ENCODE data around the gene SYTL1. TPM values are rescaled to one million over a fixed set of nuclear protein-coding genes. Genes with fewer than 3 reads are reported as not detected.

The SYTL1 gene
- total RNA-seq, 4 donors from 2014 or later, result 0.81 to 4.8 (median 2.7) TPM

DNA sequence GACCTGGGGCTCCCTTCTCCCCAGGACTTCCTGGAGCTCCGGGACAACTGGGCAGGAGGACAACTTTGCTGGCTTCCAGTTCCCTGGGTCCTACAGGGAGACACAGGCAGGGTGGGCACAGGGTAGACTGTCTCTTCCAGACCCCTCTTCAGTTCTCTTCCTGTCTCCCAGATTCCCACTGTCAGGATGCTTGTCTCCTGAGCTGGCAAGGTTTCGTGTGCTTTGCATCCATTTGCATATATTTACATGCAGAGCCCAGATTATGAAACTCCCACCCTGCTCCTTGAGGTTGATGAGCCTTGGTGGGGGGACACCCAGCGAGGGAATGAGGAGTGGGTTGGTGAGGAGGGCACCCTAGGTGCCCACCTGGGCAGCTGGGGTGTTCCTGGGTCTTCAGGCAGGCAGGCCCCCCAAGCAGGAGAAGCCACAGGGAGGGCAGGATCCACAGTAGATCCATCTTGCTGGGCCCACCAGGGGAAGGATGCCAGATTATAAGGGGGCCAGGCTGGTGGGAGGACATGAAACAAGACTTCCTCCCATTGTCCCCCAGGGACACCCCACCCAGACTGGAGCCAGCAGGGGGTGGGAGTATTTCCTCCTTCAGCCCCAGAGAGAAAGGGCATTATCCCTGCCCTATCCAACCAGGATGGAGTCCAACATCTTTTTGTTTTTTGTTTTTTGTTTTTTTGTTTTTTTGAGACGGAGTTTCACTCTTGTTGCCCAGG, 32.7 kb downstream of the SYTL1 start, which contains the start of gene FCN3:
Gene FCN3 (minus strand): TSS at position 463 of the 725 bp plus-strand sequence. CDS start 6 bp downstream, at position 457.
- H3K4me3 ChIP-seq, result no peak within 1 kb of the TSS
- peaks cover 0 to 8% (median 0%) of the 10 kb centered on the region in 3 donors for H3K4me1 ChIP-seq
- no peaks in the 10 kb centered on the region for H3K27me3 ChIP-seq
- no peak within 1 kb of the TSS for H3K27ac ChIP-seq
- 56 to 60% methylated on average over 1 to 2 of the region's 4 CpGs for WGBS, 2 donors (ENCODE audit: low coverage in 1 of 2)
- no peak for ATAC-seq
- TF ChIP-seq POLR2AphosphoS5 (IDR thresholded peaks at IDR 0.05) (no peak), EP300 (IDR thresholded peaks at IDR 0.05) (no peak), POLR2A (IDR thresholded peaks at IDR 0.05) (no peak)
- TF ChIP-seq, protein P1, sequence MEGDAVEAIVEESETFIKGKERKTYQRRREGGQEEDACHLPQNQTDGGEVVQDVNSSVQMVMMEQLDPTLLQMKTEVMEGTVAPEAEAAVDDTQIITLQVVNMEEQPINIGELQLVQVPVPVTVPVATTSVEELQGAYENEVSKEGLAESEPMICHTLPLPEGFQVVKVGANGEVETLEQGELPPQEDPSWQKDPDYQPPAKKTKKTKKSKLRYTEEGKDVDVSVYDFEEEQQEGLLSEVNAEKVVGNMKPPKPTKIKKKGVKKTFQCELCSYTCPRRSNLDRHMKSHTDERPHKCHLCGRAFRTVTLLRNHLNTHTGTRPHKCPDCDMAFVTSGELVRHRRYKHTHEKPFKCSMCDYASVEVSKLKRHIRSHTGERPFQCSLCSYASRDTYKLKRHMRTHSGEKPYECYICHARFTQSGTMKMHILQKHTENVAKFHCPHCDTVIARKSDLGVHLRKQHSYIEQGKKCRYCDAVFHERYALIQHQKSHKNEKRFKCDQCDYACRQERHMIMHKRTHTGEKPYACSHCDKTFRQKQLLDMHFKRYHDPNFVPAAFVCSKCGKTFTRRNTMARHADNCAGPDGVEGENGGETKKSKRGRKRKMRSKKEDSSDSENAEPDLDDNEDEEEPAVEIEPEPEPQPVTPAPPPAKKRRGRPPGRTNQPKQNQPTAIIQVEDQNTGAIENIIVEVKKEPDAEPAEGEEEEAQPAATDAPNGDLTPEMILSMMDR (IDR thresholded peaks at IDR 0.05), result no peak
- no peaks in the 10 kb centered on the region for H3K9me3 ChIP-seq
- no peaks in the 10 kb centered on the region for H3K36me3 ChIP-seq

DNA sequence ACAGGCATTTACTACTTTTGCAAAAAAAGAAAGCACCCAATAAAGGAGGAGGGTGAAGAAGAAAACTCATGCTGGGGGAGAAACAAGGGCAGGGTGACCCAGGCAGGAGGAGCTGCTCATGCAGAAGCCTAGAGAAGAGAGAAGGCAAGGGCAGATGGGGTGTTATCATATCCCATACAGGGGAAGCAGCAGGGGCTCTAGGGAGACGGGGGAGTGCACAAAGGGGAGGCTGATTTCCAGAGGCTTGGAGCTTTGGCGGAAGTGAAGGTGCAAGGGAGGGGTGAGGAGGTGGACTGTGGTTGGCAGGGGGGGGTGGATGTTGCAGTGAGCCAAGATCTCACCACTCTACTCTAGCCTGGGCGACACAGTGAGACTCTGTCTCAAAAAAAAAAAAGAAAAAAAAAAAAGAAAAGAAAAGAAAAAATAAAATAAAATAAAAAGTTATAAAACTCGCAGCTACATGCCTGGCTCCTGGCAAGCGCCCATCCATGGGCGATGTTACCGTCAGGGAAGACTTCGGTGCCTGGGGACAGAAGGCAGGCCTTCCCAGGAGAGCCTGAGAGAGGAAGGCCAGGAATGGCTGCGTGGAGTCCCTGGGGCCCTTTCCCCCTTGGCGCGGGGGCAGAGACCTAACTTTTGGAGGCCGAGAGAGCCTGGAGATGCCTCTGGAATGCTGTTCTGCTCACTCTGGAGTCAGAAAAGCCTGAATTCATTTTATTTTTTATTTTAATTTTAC, 36.1 kb downstream of the SYTL1 start:
- Histone ChIP-seq H3K36me3 (no peaks in the 10 kb centered on the region), H3K9me3 (no peaks in the 10 kb centered on the region), H3K27ac (no peak overlapping the region), H3K4me1 (peaks cover 0 to 10% (median 0%) of the 10 kb centered on the region in 3 donors), H3K4me3 (no peak overlapping the region), H3K27me3 (peaks cover 10% of the 10 kb centered on the region)
- TF ChIP-seq, protein P1 (IDR thresholded peaks at IDR 0.05), result no peak
- no peak for TF ChIP-seq POLR2A (IDR thresholded peaks at IDR 0.05)
- TF ChIP-seq EP300 (IDR thresholded peaks at IDR 0.05), result no peak
- no peak for TF ChIP-seq POLR2AphosphoS5 (IDR thresholded peaks at IDR 0.05)
- 73 to 81% methylated on average over 5 to 11 of the region's 12 CpGs for WGBS, 2 donors (ENCODE audit: low coverage in 1 of 2)
- no peak for ATAC-seq

DNA sequence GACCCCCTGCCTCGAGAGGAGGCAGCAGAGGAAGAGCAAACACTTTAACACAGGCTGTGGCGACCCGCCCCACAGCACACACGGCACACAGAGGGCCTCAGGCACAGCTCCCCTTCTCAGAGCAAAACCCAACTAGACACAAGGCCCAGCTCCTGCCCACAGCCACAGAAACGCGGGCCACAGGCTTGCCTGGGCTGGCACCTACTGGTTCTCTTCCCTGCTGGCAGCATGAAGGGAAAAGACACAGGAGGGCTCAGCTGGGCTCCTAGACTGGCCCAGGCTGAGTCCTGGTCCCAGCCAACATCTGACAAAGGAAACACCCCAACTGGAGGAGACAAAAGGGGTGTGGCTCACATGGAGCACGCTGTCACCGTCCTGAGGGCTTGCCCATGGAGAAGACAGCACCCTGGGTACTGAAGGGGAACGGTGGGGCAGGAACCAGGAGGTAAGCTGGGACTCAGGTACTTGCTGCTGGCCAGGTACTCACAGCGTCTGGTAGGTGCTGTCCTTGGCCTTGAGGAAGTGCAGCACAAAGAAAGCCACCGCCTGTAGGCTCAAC, 37.8 kb downstream of the SYTL1 start:
- Histone ChIP-seq H3K27ac (no peak overlapping the region), H3K9me3 (no peaks in the 10 kb centered on the region), H3K36me3 (no peaks in the 10 kb centered on the region), H3K4me1 (peaks cover 0 to 7% (median 0%) of the 10 kb centered on the region in 3 donors), H3K27me3 (peaks cover 22% of the 10 kb centered on the region), H3K4me3 (no peak overlapping the region)
- 100% methylated on average over 3 of the region's 11 CpGs; no CpG with 5 or more reads in 1 of the 2 donors for WGBS, 2 donors (ENCODE audit: low coverage in 1 of 2)
- TF ChIP-seq EP300 (IDR thresholded peaks at IDR 0.05) (no peak), POLR2AphosphoS5 (IDR thresholded peaks at IDR 0.05) (no peak), POLR2A (IDR thresholded peaks at IDR 0.05) (no peak)
- TF ChIP-seq, protein P1 (IDR thresholded peaks at IDR 0.05), result no peak
- no peak for ATAC-seq

DNA sequence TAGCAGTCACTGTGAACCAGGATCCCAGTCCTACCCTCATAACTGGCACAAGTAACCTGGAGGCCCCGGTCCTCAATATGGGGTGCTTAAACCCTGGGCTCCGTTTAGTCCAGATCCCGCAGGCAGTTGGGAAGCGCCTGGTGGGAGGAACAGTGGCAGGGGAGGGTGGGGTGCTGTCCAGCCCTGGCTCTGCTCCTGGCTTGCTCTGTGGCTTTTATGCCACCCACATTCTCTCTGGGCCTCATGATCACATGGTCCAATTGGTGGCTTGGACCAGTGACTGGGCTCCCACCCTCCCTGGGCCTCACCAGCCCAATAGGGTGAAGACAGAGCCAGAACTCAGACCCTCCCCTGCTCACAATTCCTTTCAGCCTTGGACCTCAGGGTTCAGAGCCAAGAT, 38.4 kb downstream of the SYTL1 start:
- no peak overlapping the region for H3K27ac ChIP-seq
- peaks cover 22% of the 10 kb centered on the region for H3K27me3 ChIP-seq
- no peak for ATAC-seq
- no peaks in the 10 kb centered on the region for H3K36me3 ChIP-seq
- no peak overlapping the region for H3K4me3 ChIP-seq
- peaks cover 0 to 7% (median 0%) of the 10 kb centered on the region in 3 donors for H3K4me1 ChIP-seq
- TF ChIP-seq, protein P1 (IDR thresholded peaks at IDR 0.05), result no peak
- TF ChIP-seq EP300 (IDR thresholded peaks at IDR 0.05), result no peak
- H3K9me3 ChIP-seq, result no peaks in the 10 kb centered on the region
- WGBS, 2 donors (ENCODE audit: low coverage in 1 of 2), result no CpG with 5 or more reads among the region's 4 CpGs
